ENCODE measurements around the gene LMF1. TPM values are rescaled to one million over a fixed set of nuclear protein-coding genes. Genes with fewer than 3 reads are reported as not detected.
A peak's percentile ranks its signal among the peaks of the same experiment; 100 is the strongest.

The LMF1 gene
- total RNA-seq, 6 donors from 2014 or later, result 20.3 to 147 (median 28.2) TPM

DNA sequence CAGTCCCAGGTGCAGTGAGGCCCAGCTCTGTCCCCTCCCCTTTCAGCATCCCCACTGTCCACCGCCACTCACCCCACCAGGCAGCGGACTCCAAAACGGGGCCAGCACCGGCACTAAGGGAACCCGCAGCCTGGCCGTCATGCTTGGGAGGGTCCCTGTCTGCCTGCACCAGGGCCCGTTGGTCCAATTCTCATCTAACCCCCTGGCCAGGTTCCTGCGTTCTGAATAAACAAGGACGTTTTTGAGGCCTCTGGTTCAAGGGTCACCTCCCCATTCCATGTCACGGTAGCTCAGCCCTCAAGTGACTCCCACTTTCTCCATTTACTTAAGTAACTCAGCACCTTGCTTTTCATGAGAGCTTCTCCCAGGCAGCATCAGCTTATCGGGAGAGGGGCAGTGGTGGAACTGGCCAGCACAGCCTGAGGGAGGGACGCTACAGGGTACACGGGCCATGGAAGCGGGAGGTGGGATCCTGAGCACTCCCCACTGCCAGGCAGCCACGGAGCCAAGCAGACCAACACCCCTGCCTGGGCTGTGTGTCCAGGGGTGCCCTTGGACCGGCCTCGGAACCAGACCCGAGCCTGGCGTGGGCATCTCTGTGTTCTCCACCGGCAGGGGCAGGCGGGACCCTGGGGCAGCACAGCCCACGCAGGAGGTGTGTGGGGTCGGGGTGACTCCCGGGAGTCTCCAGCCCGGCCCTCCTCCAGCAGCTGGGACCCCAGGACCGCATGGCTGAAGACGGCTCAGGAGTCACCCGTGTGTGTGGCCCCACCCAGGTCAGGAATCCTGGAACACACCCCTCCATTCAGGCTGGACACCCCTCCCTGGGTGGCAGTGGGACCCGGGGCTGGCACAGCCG is 95.4 kb downstream of the LMF1 start:
- no peak overlapping the region for H3K27ac ChIP-seq
- no peak for ATAC-seq (ENCODE audit: low FRiP score in 2 of 2)
- H3K4me3 ChIP-seq, result no peak overlapping the region
- TF ChIP-seq EP300 (IDR thresholded peaks at IDR 0.05), result no peak
- TF ChIP-seq, protein P1, sequence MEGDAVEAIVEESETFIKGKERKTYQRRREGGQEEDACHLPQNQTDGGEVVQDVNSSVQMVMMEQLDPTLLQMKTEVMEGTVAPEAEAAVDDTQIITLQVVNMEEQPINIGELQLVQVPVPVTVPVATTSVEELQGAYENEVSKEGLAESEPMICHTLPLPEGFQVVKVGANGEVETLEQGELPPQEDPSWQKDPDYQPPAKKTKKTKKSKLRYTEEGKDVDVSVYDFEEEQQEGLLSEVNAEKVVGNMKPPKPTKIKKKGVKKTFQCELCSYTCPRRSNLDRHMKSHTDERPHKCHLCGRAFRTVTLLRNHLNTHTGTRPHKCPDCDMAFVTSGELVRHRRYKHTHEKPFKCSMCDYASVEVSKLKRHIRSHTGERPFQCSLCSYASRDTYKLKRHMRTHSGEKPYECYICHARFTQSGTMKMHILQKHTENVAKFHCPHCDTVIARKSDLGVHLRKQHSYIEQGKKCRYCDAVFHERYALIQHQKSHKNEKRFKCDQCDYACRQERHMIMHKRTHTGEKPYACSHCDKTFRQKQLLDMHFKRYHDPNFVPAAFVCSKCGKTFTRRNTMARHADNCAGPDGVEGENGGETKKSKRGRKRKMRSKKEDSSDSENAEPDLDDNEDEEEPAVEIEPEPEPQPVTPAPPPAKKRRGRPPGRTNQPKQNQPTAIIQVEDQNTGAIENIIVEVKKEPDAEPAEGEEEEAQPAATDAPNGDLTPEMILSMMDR (IDR thresholded peaks at IDR 0.05), result no peak
- TF ChIP-seq POLR2A (IDR thresholded peaks at IDR 0.05), result no peak
- TF ChIP-seq POLR2AphosphoS5 (IDR thresholded peaks at IDR 0.05), result no peak
- DNase-seq, result peak in 1 of 2 donors; percentile 73
- H3K27me3 ChIP-seq, result no peaks in the 10 kb centered on the region
- H3K4me1 ChIP-seq, result no peaks in the 10 kb centered on the region
- peaks cover 0 to 37% (median 21%) of the 10 kb centered on the region in 4 donors for H3K36me3 ChIP-seq
- H3K9me3 ChIP-seq, result no peaks in the 10 kb centered on the region
- WGBS, 2 donors, result 87 to 94% methylated on average over 15 to 30 of the region's 30 CpGs

DNA sequence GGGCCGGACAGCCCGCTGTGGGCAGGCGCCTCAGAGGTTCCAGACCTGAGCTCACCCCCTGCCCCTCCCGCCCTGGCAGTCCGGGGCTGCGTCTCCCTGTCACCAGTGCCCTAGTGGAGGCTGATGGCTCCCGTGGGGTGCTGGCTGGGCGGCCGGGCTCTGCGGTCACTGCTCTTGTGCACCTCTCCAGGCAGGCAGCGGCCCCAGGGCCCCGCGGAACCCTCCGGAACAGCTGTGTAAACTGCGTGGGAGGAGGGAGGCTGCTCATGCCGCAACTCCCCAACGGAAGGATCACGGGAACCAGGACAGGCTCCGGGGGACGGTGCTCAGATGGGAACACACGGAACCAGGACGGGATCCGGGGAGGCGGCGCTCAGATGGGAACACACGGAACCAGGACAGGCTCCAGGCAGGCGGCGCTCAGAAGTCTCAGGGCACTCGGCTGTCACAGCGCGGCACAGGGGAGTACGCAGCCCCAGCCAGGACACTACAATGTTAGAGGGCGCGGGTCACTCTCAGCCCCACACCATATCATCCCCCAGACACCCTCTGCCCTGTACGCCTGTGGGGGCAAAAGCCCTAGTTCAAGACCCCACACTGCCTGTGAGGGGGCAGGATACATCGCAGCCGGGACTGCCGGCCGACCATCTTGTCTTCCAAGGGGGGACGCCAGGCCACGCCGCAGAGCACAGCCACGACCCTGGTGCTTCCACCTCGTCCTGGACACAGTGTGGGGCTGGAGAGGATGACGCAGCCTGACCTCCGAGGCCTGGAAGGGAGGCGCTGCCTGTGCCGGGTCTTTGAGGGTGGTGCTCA is 96.2 kb downstream of the LMF1 start:
- Histone ChIP-seq H3K27me3 (no peaks in the 10 kb centered on the region), H3K27ac (no peak overlapping the region), H3K4me3 (no peak overlapping the region), H3K4me1 (no peaks in the 10 kb centered on the region), H3K9me3 (no peaks in the 10 kb centered on the region), H3K36me3 (peaks cover 0 to 44% (median 26%) of the 10 kb centered on the region in 4 donors)
- ATAC-seq (ENCODE audit: low FRiP score in 2 of 2) (no peak), DNase-seq (peak in 1 of 2 donors; percentile 81)
- WGBS, 2 donors, result 90 to 93% methylated on average over 22 to 41 of the region's 48 CpGs
- TF ChIP-seq, protein P1 (IDR thresholded peaks at IDR 0.05), result no peak
- TF ChIP-seq POLR2A (IDR thresholded peaks at IDR 0.05) (no peak), EP300 (IDR thresholded peaks at IDR 0.05) (no peak), POLR2AphosphoS5 (IDR thresholded peaks at IDR 0.05) (no peak)

DNA sequence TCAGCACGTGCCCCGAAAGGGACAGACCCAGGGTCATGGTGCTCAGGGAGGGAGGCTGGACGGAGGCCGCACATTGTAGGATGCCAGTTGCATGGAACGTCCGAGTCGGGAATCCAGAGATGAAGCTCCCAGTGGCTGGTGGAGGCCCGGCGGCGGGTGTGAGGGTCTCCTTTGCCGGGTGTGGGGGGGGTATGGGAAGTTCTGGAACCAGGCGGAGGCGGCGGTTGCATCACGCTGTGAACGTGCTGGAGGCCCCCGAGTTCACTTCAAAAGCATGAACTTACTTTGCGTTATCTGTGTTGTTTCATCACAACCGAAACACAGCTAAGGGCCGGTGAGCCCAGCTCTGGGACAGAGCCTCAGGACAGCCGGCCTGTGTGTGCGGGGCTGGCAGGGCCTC is 96.9 kb downstream of the LMF1 start:
- H3K27me3 ChIP-seq, result no peaks in the 10 kb centered on the region
- H3K4me3 ChIP-seq, result no peak overlapping the region
- H3K9me3 ChIP-seq, result no peaks in the 10 kb centered on the region
- DNase-seq (peak in 1 of 2 donors; percentile 75), ATAC-seq (ENCODE audit: low FRiP score in 2 of 2) (no peak)
- peaks cover 0 to 48% (median 30%) of the 10 kb centered on the region in 4 donors for H3K36me3 ChIP-seq
- TF ChIP-seq POLR2AphosphoS5 (IDR thresholded peaks at IDR 0.05), result no peak
- TF ChIP-seq, protein P1 (IDR thresholded peaks at IDR 0.05), result no peak
- 90% methylated on average over 16 to 22 of the region's 22 CpGs for WGBS, 2 donors
- H3K27ac ChIP-seq, result no peak overlapping the region
- no peaks in the 10 kb centered on the region for H3K4me1 ChIP-seq

DNA sequence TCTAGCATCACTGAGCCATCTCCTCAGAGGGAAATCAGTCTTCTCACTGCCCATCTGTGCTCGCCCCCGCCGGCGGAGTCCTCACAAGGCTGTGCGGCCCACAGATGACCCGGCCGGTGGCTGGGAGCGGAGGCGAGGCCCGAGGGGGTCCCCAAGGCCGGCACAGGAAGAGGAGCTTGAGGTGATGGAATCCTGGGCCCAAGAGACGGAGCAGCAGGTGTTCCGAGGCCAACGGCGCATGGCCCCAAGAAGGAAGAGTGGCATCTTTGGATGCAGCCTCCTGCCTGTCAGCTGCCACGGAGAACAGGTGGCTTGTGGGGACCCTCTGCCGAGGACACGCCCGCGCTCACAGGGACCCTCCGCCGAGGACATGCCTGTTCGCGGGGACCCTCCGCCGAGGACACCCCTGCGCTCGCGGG is 97.5 kb downstream of the LMF1 start:
- TF ChIP-seq, protein P1 (IDR thresholded peaks at IDR 0.05), result no peak
- TF ChIP-seq EP300 (IDR thresholded peaks at IDR 0.05) (no peak), POLR2A (IDR thresholded peaks at IDR 0.05) (no peak), POLR2AphosphoS5 (IDR thresholded peaks at IDR 0.05) (no peak)
- Histone ChIP-seq H3K4me1 (no peaks in the 10 kb centered on the region), H3K36me3 (peaks cover 0 to 54% (median 30%) of the 10 kb centered on the region in 4 donors), H3K9me3 (no peaks in the 10 kb centered on the region), H3K27ac (no peak overlapping the region), H3K4me3 (no peak overlapping the region), H3K27me3 (no peaks in the 10 kb centered on the region)
- DNase-seq (peak in 1 of 2 donors; percentile 78), ATAC-seq (ENCODE audit: low FRiP score in 2 of 2) (no peak)
- WGBS, 2 donors, result 89 to 92% methylated on average over 23 to 29 of the region's 29 CpGs

All from upper lobe of left lung (tissue), 6 donors.